ENCODE data around the gene WASF1.

GRCh38 chr6:110102411-110102810 lies 77.1 kb downstream of the WASF1 start:
- TF ChIP-seq CTCF (IDR thresholded peaks at IDR 0.05), result no peak
- TF ChIP-seq POLR2AphosphoS5 (IDR thresholded peaks at IDR 0.05), result no peak
- TF ChIP-seq EP300 (IDR thresholded peaks at IDR 0.05), result no peak
- no peak for TF ChIP-seq POLR2A (IDR thresholded peaks at IDR 0.05; ENCODE audit: low read depth)
